HG03135 (cell line): ENCODE data around the gene ACSBG1.
"Not testable (repeated sequence)": the region's sequence is repeated elsewhere in the genome, so short reads cannot be mapped to it uniquely, and the experiment has no call there.

ENCODE experiments used
- ATAC-seq: cut with Tn5 transposase; IDR thresholded peaks from one replicate; pipeline ENCODE4 v1.9.1; 2021; ENCODE audit warnings: mild to moderate bottlenecking, moderate library complexity; ENCODE audit not compliant: unreplicated experiment

ACSBG1 gene

DNA sequence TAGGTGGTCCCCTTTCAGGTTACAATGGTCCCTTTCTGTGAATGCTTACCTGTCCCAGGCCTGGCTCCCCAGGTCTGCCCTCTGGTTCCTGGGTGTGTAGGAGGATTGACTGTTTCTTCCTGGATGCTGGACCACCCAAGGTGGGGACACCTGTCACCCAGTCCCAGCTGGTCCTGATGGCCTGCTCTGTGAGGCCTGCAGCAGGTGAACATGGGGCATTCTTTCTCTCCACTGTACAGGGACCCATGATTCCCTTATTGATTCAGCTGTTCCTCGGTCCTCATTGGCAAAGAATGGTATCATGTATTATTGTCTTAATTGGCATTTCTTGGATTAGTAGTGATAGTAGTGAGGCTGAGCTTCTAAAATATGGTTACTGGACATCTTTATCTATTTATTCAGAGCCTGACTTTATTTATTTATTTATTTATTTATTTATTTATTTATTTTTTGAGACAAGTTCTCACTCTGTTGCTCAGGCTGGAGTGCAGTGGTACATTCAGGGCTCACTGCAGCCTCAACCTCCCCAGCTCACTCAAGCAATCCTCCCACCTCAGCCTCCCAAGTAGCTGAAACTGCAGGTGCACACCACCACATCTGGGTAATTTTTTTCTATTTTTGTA is 21.2 kb upstream of the ACSBG1 start:
- no peak for ATAC-seq

DNA sequence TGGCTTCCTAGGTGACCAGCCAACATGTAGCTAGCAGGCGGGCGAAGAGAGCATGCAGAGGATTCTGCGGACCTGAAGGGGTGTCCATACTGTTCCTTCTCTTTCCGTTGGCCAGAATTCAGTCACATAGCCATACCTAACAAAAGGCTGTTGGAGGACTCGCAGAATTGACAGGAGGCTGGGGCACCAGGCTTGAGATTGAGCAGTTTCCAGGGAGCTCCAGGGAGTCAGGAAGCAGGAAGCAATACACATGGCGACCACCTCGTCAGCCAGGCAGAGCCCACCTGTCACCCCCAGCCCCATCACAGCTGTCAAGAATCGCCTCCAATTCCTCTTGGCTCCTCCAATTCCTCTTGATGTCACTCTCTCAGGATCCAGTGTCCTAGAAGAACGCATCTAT is 16.8 kb upstream of the ACSBG1 start:
- ATAC-seq: no peak

DNA sequence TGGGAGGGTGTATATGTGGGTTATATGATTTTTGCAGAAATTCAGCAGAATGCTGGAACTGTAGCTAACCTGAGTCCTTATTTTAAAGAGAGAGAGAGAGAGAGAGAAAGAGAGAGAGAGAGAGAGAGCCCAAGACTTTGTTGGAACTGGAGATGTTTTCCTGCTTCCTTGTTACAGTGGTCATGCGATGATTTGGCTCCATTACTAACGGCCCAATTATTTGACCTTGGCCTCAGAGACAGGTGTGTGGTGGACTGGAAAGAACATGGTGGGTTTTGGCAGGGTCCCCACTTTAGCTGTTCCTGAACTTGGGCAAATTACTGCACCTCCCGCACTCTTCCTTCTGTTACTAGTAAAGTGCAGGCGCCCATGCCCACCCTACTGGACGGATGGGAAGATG is 14.8 kb upstream of the ACSBG1 start:
- ATAC-seq: no peak

DNA sequence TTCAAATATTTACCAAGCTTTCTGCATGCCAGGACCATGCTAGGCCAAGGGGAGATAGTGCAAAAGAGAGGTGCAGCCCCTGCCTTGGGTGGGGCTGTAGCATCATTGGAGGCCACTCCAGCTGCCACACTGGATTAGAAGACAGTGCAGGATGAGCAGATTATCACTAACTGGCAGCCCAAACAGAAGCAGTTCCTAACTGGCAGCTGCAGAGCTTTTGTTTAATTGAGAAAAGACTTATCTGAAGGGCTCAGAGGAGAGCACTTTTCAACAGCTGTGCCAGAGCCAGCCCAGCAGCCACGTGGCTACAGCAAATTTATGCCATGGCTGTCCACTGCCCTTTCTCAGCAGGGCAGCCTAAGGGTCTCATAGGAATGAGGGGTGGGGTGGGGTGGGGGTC is 13.5 kb upstream of the ACSBG1 start:
- ATAC-seq: no peak

DNA sequence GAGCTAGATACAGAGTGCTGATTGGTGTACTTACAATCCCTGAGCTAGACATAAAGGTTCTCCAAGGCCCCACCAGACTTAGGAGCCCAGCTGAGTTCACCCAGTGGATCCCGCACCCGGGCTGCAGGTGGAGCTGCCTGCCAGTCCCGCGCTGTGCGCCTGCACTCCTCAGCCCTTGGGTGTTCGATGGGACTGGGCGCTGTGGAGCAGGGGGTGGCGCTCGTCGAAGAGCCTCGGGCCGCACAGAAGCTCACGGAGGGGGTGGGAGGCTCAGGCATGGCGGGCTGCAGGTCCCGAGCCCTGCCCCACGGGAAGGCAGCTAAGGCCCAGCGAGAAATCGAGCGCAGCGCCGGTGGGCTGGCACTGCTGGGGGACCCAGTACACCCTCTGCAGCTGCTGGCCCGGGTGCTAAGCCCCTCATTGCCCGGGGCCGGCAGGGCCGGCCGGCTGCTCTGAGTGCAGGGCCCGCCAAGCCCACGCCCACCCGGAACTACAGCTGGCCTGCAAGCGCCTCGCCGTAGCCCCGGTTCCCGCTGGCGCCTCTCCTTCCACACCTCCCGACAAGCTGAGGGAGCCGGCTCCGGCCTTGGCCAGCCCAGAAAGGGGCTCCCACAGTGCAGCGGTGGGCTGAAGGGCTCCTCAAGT is 11.7 kb upstream of the ACSBG1 start:
- not testable (repeated sequence) for ATAC-seq

DNA sequence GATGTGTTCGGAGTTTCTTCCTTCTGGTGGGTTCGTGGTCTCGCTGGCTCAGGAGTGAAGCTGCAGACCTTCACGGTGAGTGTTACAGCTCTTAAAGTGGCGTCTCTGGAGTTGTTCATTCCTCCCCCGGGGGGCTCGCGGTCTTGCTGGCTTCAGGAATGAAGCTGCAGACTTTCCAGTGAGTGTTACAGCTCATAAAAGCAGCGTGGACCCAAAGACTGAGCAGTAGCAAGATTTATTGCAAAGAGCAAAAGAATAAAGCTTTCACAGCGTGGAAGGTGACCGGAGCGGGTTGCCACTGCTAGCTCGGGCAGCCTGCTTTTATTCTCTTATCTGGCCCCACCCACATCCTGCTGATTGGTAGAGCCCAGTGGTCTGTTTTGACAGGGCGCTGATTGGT is 11.0 kb upstream of the ACSBG1 start:
- not testable (repeated sequence) for ATAC-seq

DNA sequence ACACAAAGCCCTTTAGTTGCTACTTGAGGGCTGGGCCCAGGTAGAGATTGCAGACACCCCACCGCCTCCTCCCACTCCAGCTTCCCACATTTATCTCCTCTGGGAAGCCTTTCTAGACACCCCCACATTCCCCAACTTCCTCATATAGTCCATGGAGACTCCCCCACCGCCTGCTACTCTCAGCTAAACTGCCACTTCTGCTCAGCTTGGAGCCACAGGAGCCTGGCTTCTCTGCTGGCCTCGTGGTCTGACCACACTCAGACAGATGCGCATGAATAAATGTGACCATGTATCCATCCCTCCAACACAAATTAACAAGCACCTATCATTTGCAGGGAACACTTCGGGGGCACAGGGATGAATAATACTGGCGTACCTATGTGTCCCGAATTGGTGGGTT is 10.5 kb upstream of the ACSBG1 start:
- ATAC-seq: no peak

DNA sequence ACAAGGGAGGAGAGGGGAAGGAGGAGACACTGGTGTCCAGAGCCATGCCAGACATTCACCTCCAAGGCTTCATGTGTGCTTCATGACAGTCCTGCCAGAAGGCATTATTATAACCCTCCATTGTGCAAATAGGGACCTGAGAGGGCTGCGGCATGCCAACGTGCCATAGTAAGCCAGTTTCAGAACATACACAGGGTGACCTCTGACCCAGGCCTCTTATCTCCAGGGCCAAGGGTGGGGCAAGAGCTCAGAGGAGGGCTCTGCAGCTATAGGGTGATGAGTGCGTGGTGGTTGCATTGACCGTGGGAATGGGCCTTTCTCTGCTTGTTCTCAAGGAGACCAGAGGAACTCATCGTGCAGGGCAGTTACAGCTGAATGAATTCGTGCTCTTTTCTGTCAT is 9.7 kb upstream of the ACSBG1 start:
- no peak for ATAC-seq

DNA sequence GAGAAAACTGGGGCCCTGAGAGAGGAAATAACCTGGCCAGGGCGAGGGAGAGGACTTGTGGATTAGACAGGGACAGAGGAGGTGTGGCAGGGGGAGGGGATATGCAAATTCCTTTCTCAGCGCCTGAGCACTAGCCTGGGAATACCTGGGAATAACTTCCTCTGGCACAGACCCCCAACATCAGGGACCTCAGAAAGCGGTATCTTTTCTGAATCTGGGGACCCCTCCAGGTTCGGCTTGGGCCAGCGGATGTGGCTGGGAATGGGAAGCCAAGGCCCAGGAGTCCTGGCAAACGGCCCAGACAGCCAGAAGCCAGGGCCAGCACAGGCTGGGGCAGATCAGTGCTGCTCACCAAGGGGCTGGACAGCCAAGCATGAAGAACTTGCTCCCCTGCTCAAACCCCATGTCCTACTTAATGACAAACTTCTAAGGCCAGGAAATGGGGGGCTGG is 9.2 kb upstream of the ACSBG1 start:
- no peak for ATAC-seq

DNA sequence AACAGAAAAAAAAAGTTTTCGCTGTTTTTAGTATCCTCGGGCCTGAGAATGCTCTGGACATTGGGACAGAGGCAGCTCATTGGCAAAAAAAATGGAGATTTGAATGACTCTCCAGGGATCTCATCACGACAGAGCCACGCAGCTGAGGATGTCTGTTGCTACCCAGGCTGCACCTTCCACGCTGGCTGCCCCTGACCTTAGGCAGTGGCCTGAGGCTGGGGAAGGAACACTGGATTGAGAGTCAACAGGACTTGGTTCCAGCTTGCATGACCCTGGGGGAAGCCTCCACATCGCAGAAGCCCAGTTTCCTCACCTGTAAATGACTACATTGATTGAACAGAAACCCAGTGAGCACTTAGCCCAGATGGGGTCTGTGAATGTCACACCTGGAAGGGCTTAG is 8.7 kb upstream of the ACSBG1 start:
- ATAC-seq: no peak

DNA sequence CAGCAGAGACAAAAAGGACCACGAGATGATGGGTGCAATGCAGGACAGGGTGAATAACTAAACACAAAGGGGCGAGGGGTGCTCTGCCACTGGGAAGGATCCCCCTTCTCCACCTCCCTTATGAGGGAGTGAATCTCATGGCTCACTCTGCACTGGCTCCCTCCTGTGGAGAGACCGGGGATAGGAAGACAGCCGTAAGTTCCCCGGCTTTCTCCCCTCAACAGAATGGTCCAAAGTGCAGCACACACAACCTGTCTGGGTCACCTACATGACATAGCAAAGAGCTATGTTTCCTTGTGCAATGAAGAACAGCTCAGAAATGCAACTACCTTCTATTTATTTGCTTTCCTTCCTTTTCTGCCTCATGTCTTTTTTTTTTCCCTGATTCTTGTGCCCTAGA is 7.8 kb upstream of the ACSBG1 start:
- no peak for ATAC-seq

DNA sequence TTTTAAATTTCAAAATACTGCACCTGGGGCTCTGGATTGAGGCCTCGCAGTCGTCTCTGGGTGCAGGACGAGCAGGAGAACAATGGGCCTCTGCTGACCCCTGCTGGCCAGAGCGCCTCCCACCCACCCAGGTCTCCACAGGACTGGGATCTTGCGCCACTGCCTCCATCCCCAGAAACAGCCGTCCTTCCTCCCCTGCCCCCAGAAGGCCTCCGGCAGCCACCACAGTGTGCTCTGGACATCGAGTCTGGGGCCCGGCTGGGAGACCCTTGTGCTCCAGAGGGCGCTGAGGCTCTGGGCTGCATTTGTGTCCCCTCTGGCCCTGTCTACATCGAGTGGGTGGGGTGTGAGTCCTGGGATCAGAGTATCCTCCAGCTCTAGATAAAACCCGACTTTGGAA is 6.7 kb upstream of the ACSBG1 start:
- ATAC-seq: no peak

DNA sequence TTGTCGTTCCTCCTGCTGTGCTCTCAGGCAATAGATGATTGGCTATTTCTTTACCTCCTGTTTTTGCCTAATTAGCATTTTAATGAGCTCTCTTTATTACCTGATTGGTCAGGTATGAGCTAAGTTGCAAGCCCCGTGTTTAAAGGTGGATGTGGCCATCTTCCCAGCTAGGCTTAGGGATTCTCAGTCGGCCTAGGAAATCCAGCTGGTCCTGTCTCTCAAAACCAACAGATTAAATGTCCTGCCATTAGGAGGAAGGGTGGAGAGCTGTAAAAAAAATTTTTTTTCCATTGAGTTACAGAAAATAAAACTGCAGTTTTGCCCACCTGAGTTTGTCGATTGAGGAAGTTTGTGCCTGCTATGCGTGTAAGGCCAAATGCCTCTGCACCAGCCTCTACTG is 5.4 kb upstream of the ACSBG1 start:
- no peak for ATAC-seq

DNA sequence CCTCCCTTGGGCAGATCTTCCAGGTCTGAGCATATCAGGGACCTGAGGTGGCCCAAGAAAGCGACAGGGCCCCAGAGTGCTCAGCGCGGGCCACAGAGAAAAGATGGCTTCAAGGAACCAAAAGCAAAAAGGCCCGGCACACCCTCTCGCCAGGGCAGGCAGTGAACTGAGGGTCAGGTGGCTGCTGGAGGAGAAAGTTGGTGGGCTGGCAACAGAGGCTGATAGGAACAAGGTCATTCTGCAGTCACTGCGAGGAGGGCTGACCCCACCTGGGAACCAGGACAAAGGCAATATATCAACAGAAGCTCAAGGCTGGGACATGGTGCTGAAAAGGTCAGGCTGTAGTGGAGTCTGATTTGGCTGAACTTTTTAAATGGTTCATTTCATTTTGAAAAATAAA is 2.8 kb upstream of the ACSBG1 start:
- no peak for ATAC-seq

DNA sequence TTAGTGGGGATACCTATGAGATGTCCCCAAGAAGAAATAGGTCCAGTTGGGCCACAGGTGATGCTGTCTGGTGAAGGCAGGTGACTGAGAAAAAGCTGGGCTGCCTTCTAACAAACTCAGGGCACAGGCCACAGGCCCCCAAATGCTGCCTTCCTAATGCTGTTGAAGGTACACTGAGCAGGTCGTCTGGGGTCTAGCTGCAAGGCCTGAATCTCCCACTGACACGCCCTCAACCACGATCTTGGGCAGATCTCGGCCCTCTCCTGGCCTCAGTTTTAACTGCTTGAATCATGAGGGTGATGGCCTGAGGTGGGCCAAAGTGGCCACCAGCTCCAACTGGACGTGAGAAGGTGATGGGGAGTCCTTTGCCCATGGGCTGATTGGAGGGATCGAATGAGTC is 2.1 kb upstream of the ACSBG1 start:
- no peak for ATAC-seq

DNA sequence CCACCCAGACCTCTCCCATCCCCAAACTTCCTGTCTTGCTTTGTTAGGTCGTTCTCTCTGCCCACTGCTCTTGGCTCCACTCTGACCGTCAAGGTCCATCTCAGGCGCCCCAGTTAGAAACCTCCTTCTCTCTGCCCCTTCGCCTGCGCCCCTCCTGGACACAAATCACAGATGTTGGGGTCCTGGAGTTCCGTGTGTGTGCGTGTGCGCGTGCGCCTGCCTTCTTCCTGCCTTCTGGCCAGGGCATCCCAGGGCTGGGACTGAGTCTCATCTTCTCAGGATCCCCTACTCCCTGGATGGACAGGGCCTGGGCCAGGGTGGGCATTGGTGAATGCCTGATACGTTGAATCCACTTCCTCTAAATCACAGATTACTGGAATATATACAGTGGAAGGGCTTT is 869 bp downstream of the ACSBG1 start:
- ATAC-seq: no peak

DNA sequence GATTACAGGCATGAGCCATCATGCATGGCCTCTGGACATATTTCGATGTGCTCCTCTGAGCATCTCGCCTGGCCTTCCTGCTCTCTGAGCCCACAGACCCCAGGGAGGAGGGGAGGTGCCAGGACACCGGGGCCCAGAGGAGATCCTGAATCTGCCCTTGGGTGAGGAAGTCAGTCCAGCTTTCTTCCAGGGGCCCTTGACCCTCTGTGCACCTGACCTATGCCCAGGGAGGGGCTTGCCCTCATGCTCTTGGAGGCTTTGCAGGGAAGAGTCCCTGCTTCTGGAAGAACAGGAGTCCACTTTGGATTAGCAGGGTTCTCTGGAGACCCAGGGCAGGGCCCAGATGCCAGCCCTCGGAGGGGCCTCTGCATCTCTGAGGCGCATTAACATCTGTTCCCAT is 1.4 kb downstream of the ACSBG1 start:
- no peak for ATAC-seq

DNA sequence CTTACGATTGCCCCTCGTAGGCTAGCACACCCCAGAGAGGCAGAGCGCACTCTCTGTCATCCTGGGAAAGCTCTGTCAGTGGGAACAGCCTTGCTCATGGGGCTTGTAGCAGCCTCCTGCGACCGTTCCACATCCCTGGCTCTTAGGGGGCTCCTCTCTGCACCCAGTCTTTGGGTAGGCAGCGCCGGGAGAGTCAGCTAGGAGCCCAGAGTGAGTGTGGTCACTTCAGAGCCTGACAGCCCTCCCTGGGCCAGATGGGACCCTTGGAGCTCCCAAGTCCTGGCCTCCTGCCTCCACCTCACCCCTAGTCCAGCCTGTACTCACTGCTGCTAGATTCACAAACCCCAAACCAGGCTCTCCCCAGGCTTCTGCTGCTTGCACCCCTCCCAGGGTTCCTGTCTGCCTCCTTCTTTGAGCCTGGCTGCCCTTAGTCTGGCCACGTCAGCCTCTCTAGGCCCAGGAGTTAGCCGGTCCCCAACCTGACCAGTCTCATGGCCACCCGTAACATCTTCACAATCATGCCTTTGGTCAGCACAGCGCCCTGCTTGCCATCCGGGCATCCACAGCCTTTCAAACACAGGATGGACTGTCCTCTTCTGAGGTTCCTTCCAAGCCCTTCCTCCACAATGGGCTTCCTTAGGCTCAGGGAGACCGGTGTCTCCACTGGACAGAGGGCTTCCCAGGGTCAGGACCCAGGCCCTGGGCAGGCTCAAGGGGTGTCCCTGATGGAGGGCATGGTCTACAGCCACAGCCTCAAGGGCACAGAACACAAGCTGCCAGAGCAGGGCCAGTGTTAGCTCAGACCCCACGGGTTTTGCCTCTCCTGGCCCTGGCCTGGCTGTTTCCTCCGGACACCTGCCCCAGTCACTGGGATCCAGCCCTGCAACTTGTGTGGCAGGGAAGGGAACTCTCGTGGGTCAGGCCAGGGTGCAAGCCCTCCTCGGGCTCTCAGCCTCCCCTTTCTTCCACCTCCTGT is 4.6 kb downstream of the ACSBG1 start:
- ATAC-seq: no peak

DNA sequence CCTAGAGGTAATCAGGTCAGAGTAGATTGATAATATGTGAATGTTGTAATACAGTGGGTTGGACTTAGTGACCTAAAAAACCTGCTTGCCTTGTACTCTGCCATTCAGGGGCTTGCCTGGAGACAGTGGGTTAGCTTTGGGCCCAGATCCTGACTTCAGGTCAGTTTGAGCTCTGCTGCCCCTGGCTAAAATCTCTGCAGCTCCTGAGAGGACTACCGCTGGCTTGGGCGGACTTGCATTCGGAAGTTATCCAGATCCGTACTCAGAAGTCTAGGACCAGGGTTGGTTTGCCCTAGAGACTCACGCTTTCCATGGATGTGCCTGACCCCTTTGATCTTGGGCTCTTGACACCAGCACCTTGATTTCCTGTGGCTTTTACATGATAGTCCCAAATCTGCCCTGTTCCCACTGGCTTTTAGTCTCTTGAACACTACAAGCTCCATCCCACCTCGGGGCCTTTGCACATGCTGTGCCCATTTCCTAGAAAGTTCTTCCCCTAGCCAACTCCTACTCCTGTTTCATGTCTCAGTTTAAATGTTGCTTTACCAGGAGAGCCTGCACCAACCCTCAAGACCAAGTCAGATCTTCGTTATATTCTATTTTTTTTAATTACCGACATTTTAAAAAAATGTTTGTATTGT is 5.9 kb downstream of the ACSBG1 start:
- ATAC-seq: no peak

DNA sequence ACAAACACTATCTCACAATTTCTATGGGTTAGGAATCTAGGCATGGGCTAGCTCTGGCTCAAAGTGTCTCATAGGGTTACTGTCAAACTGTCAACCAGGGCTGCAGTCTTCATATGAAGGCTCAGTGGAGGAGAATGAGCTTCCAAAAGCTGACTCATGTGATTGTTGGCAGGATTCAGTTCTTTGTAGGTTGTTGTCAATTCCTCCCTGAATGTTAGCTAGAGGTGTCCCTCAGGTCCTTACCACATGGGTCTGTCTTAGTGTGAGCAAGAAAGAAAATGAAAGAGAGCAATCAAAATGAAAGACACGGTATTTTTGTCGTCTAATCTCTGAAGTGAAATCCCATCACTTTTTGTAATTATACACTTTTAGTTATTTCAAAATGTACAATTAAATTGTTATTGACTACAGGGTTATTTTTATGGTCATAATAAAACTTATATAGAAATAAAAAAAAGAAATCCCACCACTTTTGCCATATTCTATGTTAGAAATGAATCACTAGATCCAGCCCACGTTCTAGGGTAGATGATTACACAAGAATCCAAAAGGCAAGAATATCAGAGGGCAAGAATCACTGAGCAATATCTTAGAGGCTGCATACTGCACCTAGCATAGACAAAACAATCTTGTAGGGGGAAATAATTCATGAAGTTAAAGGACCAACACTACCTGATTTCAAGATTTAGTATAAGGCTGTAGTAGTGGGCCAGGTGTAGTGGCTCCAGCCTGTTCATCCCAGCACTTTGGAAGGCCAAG is 8.4 kb downstream of the ACSBG1 start:
- ATAC-seq: no peak

DNA sequence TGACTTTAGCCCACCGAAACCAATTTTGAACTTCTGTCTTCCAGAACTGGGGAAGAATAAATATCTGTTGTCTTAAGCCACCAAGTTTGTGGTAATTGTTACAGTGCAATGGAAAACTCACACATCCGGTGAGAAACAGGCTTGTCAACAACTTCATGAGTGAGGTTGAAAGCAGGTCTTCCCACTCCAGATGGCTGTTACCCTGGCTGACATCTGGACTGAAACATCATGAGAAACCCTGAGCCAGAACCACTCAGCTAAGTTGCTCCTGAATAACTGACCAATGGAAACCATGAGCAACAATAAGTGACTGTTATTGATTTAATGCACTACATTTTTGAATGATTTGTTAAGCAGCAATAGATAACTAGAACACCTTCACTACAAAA is 10.3 kb downstream of the ACSBG1 start:
- no peak for ATAC-seq
